H1 (cell line): ENCODE measurements around the gene RPS6KA2. TPM values are rescaled to one million over a fixed set of nuclear protein-coding genes. Genes with fewer than 3 reads are reported as not detected.

Source experiments
- CTCF ChIA-PET: fragments of 300-600 bp; sonication (Branson Sonifier 250); formaldehyde crosslinking; loops from one replicate; lab custom pipeline; 2021; ENCODE audit not compliant: partially characterized antibody; lab: Charles Lee
- POLR2A ChIA-PET: fragments of 300-600 bp; sonication (Branson Sonifier 250); formaldehyde crosslinking; loops from one replicate; lab custom pipeline; 2021; ENCODE audit warnings: inconsistent platforms; ENCODE audit not compliant: partially characterized antibody; lab: Charles Lee
- DNase-seq, 2 experiments: peaks; one replicate each; pipeline versions ENCODE4 v3.0.0 to v3.0.0-alpha.2; 2010 to 2022; ENCODE audit warnings: low spot score in 2 of 2, low read depth in 1 of 2, mixed read lengths in 1 of 2
- FAIRE-seq: peaks from 2 replicates; lab custom pipeline; 2011; peaks lifted over from hg19 to GRCh38; lab: Jason Lieb, UNC
- H2AFZ ChIP-seq: 2 replicates; pipeline ENCODE4 v1.8.1; 2012; ENCODE audit warnings: low read length, inconsistent platforms
- H2AK5ac ChIP-seq: 2 replicates; pipeline ENCODE4 v1.6.1; 2013; ENCODE audit warnings: low read depth, low read length
- H2BK120ac ChIP-seq: replicated peaks from 2 replicates; pipeline ENCODE3; 2013; ENCODE audit warnings: low read depth, low read length, inconsistent platforms
- H2BK12ac ChIP-seq: 2 replicates; pipeline ENCODE4 v1.6.1; 2013; ENCODE audit warnings: low read depth, low read length
- H2BK15ac ChIP-seq: 2 replicates; pipeline ENCODE4 v1.6.1; 2013; ENCODE audit warnings: low read length
- H2BK20ac ChIP-seq: 2 replicates; pipeline ENCODE4 v1.6.1; 2013; ENCODE audit warnings: low read length
- H2BK5ac ChIP-seq: 2 replicates; pipeline ENCODE4 v1.6.1; 2013; ENCODE audit warnings: low read depth, low read length
- H3K14ac ChIP-seq: 2 replicates; pipeline ENCODE4 v1.6.1; 2013; ENCODE audit warnings: inconsistent platforms; ENCODE audit not compliant: insufficient read length
- H3K18ac ChIP-seq: 2 replicates; pipeline ENCODE4 v1.6.1; 2013; ENCODE audit warnings: low read length; ENCODE audit errors: extremely low read depth
- H3K23ac ChIP-seq: 2 replicates; pipeline ENCODE4 v1.6.1; 2013; ENCODE audit warnings: inconsistent platforms; ENCODE audit not compliant: insufficient read length
- H3K23me2 ChIP-seq: 2 replicates; pipeline ENCODE4 v1.6.1; 2013; ENCODE audit warnings: low read depth, low read length
- H3K27ac ChIP-seq: 2 replicates; pipeline ENCODE4 v1.6.1; 2011; ENCODE audit warnings: low read depth, low read length, inconsistent platforms
- H3K27me3 ChIP-seq, 4 experiments: replicated peaks in 1 of 4; 1 replicate in 1 of 4; 2 replicates in 3 of 4; pipeline versions ENCODE4 v1.6.1 to v1.8.1; 2011 to 2013; ENCODE audit warnings: low read length in 3 of 4, mild to moderate bottlenecking in 3 of 4, inconsistent platforms in 2 of 4, mixed read lengths in 2 of 4, moderate library complexity in 1 of 4; ENCODE audit not compliant: control insufficient read depth in 3 of 4, insufficient read depth in 3 of 4; ENCODE audit errors: extremely low read depth in 1 of 4
- H3K36me3 ChIP-seq, 4 experiments: 2 replicates each; pipeline versions ENCODE4 v1.6.1 to v1.8.1; 2011 to 2013; ENCODE audit warnings: mild to moderate bottlenecking in 4 of 4, low read length in 3 of 4, moderate library complexity in 2 of 4, control low read depth in 1 of 4, inconsistent platforms in 1 of 4; ENCODE audit not compliant: insufficient read depth in 4 of 4, control insufficient read depth in 2 of 4
- H3K4ac ChIP-seq: replicated peaks from 2 replicates; pipeline ENCODE3; 2013; ENCODE audit warnings: low read length, low read depth, mixed read lengths, inconsistent platforms; ENCODE audit not compliant: insufficient read length
- H3K4me1 ChIP-seq, 4 experiments: replicated peaks in 1 of 4; 1 replicate in 1 of 4; 2 replicates in 3 of 4; pipeline versions ENCODE4 v1.6.1 to v1.8.1; 2011 to 2013; ENCODE audit warnings: low read length in 3 of 4, inconsistent platforms in 2 of 4, mixed read lengths in 1 of 4; ENCODE audit not compliant: insufficient read depth in 4 of 4, control insufficient read depth in 3 of 4
- H3K4me2 ChIP-seq, 2 experiments: 2 replicates each; pipeline versions ENCODE4 v1.6.1 to v1.8.1; 2011 to 2013; ENCODE audit warnings: low read depth in 2 of 2, low read length in 2 of 2, control low read depth in 1 of 2, inconsistent platforms in 1 of 2, mild to moderate bottlenecking in 1 of 2; ENCODE audit not compliant: insufficient read depth in 1 of 2
- H3K4me3 ChIP-seq, 4 experiments: fragments of 200-600, 300-600 bp in 1 of 4; sonication (generic), shearing (Covaris generic), sonication (Bioruptor Twin) in 1 of 4; 2 replicates each; pipeline versions ENCODE4 v1.5.1 to v1.8.1; 2011 to 2016; ENCODE audit warnings: low read length in 4 of 4, low read depth in 3 of 4, control low read depth in 2 of 4, inconsistent platforms in 2 of 4, mild to moderate bottlenecking in 2 of 4, mixed read lengths in 1 of 4, moderate library complexity in 1 of 4; ENCODE audit not compliant: insufficient read depth in 2 of 4; ENCODE audit errors: extremely low read depth in 1 of 4
- H3K56ac ChIP-seq: replicated peaks from 2 replicates; pipeline ENCODE3; 2013; ENCODE audit warnings: low read depth, mild to moderate bottlenecking, mixed read lengths, low read length, inconsistent platforms; ENCODE audit not compliant: insufficient read length
- H3K79me1 ChIP-seq: 2 replicates; pipeline ENCODE4 v1.6.1; 2013; ENCODE audit warnings: low read depth, low read length, control low read depth
- H3K79me2 ChIP-seq, 2 experiments: 2 replicates each; pipeline versions ENCODE4 v1.6.1 to v1.8.1; 2012 to 2013; ENCODE audit warnings: low read length in 2 of 2, mild to moderate bottlenecking in 2 of 2, inconsistent platforms in 1 of 2; ENCODE audit not compliant: insufficient read depth in 2 of 2, control insufficient read depth in 1 of 2
- H3K9ac ChIP-seq, 4 experiments: replicated peaks in 1 of 4; 1 replicate in 1 of 4; 2 replicates in 3 of 4; pipeline versions ENCODE4 v1.6.1 to v1.8.1; 2011 to 2013; ENCODE audit warnings: low read depth in 3 of 4, low read length in 3 of 4, control low read depth in 2 of 4, mild to moderate bottlenecking in 2 of 4, moderate library complexity in 2 of 4, inconsistent platforms in 1 of 4; ENCODE audit errors: extremely low read depth in 1 of 4
- H3K9me3 ChIP-seq, 2 experiments: 2 replicates each; pipeline versions ENCODE4 v1.6.1 to v1.8.1; 2012 to 2013; ENCODE audit warnings: mild to moderate bottlenecking in 2 of 2, moderate library complexity in 2 of 2, control low read depth in 1 of 2, inconsistent platforms in 1 of 2, low read depth in 1 of 2, low read length in 1 of 2, mixed read lengths in 1 of 2; ENCODE audit not compliant: insufficient read depth in 2 of 2
- H4K20me1 ChIP-seq, 2 experiments: replicated peaks in 1 of 2; 2 replicates each; pipeline versions ENCODE3 to v1.8.1; 2011 to 2013; ENCODE audit warnings: inconsistent platforms in 2 of 2, low read length in 2 of 2, mild to moderate bottlenecking in 1 of 2; ENCODE audit not compliant: insufficient read depth in 2 of 2, control insufficient read depth in 1 of 2
- H4K5ac ChIP-seq: 2 replicates; pipeline ENCODE4 v1.6.1; 2013; ENCODE audit warnings: low read length, low read depth, mixed read lengths, inconsistent platforms; ENCODE audit not compliant: insufficient read length
- H4K8ac ChIP-seq: 2 replicates; pipeline ENCODE4 v1.8.0; 2013; ENCODE audit warnings: mild to moderate bottlenecking, moderate library complexity, low read length, inconsistent platforms; ENCODE audit not compliant: insufficient read depth; ENCODE audit errors: extremely low read depth
- H4K91ac ChIP-seq: replicated peaks from 2 replicates; pipeline ENCODE3; 2013; ENCODE audit warnings: low read length, mixed read lengths, inconsistent platforms; ENCODE audit not compliant: insufficient read length
- ATF3 ChIP-seq: IDR thresholded peaks from 2 replicates; pipeline ENCODE4 v1.6.1; 2011; ENCODE audit warnings: low read depth, mild to moderate bottlenecking, low read length; ENCODE audit not compliant: insufficient read depth
- CREB1 ChIP-seq: IDR thresholded peaks from 2 replicates; pipeline ENCODE4 v1.6.1; 2012; ENCODE audit warnings: inconsistent platforms
- EZH2 ChIP-seq: fragments of 200-600 bp; sonication (generic); IDR thresholded peaks from 2 replicates; pipeline ENCODE4 v1.7.1; 2012; ENCODE audit warnings: low read depth, mild to moderate bottlenecking, moderate library complexity, low read length, inconsistent platforms; ENCODE audit not compliant: severe bottlenecking
- NANOG ChIP-seq: IDR thresholded peaks from 2 replicates; pipeline ENCODE4 v1.6.1; 2011; ENCODE audit warnings: low read length, low read depth, mild to moderate bottlenecking, inconsistent platforms; ENCODE audit not compliant: insufficient read depth, poor library complexity, severe bottlenecking
- SIN3A ChIP-seq, 2 experiments: IDR thresholded peaks in 1 of 2; conservative IDR thresholded peaks in 1 of 2; 2 replicates each; pipeline ENCODE4 v1.6.1; 2011 to 2012; ENCODE audit warnings: low read length in 2 of 2, improper control_type of control experiment in 1 of 2, low read depth in 1 of 2, mild to moderate bottlenecking in 1 of 2
- SIX5 ChIP-seq: IDR thresholded peaks from 2 replicates; pipeline ENCODE4 v1.6.1; 2011; ENCODE audit warnings: mild to moderate bottlenecking, low read depth, low read length
- WGBS, 2 experiments: shearing (Covaris generic) in 1 of 2; methylation state at CpG; one replicate each; pipeline versions ENCODE4 v1.1.6 to v1.1.7; 2013 to 2015; ENCODE audit warnings: low lambda C conversion rate in 2 of 2, mixed read lengths in 2 of 2, inconsistent platforms in 1 of 2, low coverage in 1 of 2, missing lambda C conversion rate in 1 of 2; ENCODE audit not compliant: insufficient replicate concordance in 2 of 2, insufficient coverage in 1 of 2, insufficient read length in 1 of 2; ENCODE audit errors: extremely low coverage in 1 of 2, missing lambda C conversion rate in 1 of 2; 5-methylcytosine and 5-hydroxymethylcytosine counted together
- polyA plus RNA-seq, 7 experiments: library from polyadenylated mRNA; depleted of rRNA in 3 of 7; stranded (reverse) in 5 of 7; unstranded in 2 of 7; fragments of >200 nt in 5 of 7; fragments of 200-250 nt in 2 of 7; gene quantifications; 1 replicate in 5 of 7; 2 replicates in 1 of 7; 4 replicates in 1 of 7; pipeline versions ENCODE4 v1.2.1 to v1.2.3, GENCODE V29; 2011 to 2013; ENCODE audit warnings: missing spikeins in 2 of 7, mixed read lengths in 2 of 7
- total RNA-seq: library from RNA; stranded (reverse); fragmentation: NEBNext Ultra II Directional; extraction: Animal tissue kit (Norgen Biotek cat#: 25700); gene quantifications from 2 replicates; pipeline ENCODE4 v1.2.1, GENCODE V29; 2021

Gene RPS6KA2
- total and polyA plus RNA-seq, 2 of the 8 experiments (the other 6 are each of a cell fraction or from before 2014, with no cell fraction given): 8.8 to 25.7 TPM

DNA sequence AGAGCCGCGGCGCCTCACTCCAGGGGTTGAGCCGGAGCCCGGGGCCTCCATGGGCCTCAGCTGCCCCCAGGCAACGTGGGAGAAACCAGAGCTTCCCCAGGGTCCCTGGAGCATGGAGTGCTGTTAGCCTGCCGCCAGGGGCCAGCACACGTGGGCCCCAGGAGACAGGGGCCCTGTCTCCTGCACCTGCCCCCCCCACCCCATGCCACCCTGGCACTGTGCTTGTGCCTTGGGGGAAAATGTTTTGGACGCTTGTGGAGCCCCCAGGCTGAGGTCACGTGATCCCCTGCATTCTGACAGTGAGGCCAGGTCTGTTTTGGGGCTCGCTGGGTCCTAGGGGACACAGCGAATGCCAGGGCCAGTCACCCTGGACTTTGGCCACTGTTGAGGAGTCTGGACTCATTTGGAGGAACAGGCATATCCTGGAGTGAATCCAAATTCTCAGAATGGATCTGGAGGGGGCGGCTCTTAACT is 214.1 kb downstream of the RPS6KA2 start:
- H3K14ac ChIP-seq: no peak overlapping the region
- no peak overlapping the region for H3K23ac ChIP-seq
- no peaks in the 10 kb centered on the region for H3K79me2 ChIP-seq
- peaks cover 0 to 8% of the 10 kb centered on the region in 2 experiments for H4K20me1 ChIP-seq
- peaks cover 12% of the 10 kb centered on the region; the same call in 1 of the 2 replicates for H3K23me2 ChIP-seq
- H3K9ac ChIP-seq: no peak overlapping the region
- no peak overlapping the region for H3K27ac ChIP-seq
- no peak overlapping the region for H3K4me3 ChIP-seq
- peaks cover 0 to 5% (median 0%) of the 10 kb centered on the region in 4 experiments; a peak in 3 of 8 replicates for H3K36me3 ChIP-seq
- no peak overlapping the region for H4K8ac ChIP-seq
- H2BK120ac ChIP-seq: no peak overlapping the region
- H2BK5ac ChIP-seq: no peak overlapping the region
- POLR2A ChIA-PET: interaction anchor here (0.6 kb wide), 1 partner anchor 148 kb away, joined by 4 read pairs; no protein-coding TSS in a partner anchor
- peaks cover 0 to 3% (median 0%) of the 10 kb centered on the region in 4 experiments; a peak in 2 of 7 replicates for H3K4me1 ChIP-seq
- H3K4me2 ChIP-seq: no peak overlapping the region
- no peak overlapping the region for H2BK15ac ChIP-seq
- no peak overlapping the region for H4K91ac ChIP-seq
- FAIRE-seq (no peak), DNase-seq (no peak)
- 85% methylated on average over 13 of the region's 13 CpGs; no CpG with 5 or more reads in 1 of the 2 experiments for WGBS, 2 experiments
- H2BK20ac ChIP-seq: no peak overlapping the region
- H3K56ac ChIP-seq: no peak overlapping the region
- no peak overlapping the region for H3K18ac ChIP-seq
- H3K4ac ChIP-seq: no peak overlapping the region
- H4K5ac ChIP-seq: no peak overlapping the region
- H2AFZ ChIP-seq: no peak overlapping the region
- CTCF ChIA-PET: no interaction called here
- no peak overlapping the region for H2AK5ac ChIP-seq
- H3K79me1 ChIP-seq: no peaks in the 10 kb centered on the region; the same call in 1 of the 2 replicates
- H3K27me3 ChIP-seq: no peaks in the 10 kb centered on the region
- TF ChIP-seq SIN3A (conservative IDR thresholded peaks at IDR 0.05 in 1 of 2, IDR thresholded peaks at IDR 0.05 in 1 of 2; ENCODE audit: low read depth in 1 of 2, low read length in 2 of 2) (no peak), CREB1 (no peak), EZH2 (no peak), NANOG (no peak), ATF3 (no peak), SIX5 (no peak)
- no peak overlapping the region for H2BK12ac ChIP-seq
- no peaks in the 10 kb centered on the region for H3K9me3 ChIP-seq
